Keratinocyte (primary cell): Measurements from ENCODE around the gene POLK. TPM values are rescaled to one million over a fixed set of nuclear protein-coding genes. Genes with fewer than 3 reads are reported as not detected.

Experiments
- DNase-seq: peaks from one replicate; pipeline ENCODE4 v3.0.0-alpha.2; 2011; ENCODE audit warnings: low read depth, missing footprints, low spot score
- FAIRE-seq: peaks from 2 replicates; lab custom pipeline; 2011; peaks lifted over from hg19 to GRCh38; lab: Jason Lieb, UNC
- H2AFZ ChIP-seq: 2 replicates; pipeline ENCODE4 v1.6.0; 2012; ENCODE audit warnings: low read length, control low read depth, inconsistent platforms; ENCODE audit not compliant: control insufficient read depth
- H3K27ac ChIP-seq: 2 replicates; pipeline ENCODE4 v1.5.1; 2011; ENCODE audit warnings: low read length; ENCODE audit not compliant: control insufficient read depth, insufficient read depth
- H3K27me3 ChIP-seq: 3 replicates; pipeline ENCODE4 v1.6.0; 2011; ENCODE audit warnings: low read length; ENCODE audit not compliant: control insufficient read depth, insufficient read depth; ENCODE audit errors: extremely low read depth
- H3K36me3 ChIP-seq, 2 experiments: 2 replicates in 1 of 2; 3 replicates in 1 of 2; pipeline ENCODE4 v1.5.1; 2011; ENCODE audit warnings: low read length in 2 of 2, mild to moderate bottlenecking in 1 of 2; ENCODE audit not compliant: control insufficient read depth in 2 of 2, insufficient read depth in 2 of 2; ENCODE audit errors: extremely low read depth in 1 of 2
- H3K4me1 ChIP-seq: 3 replicates; pipeline ENCODE4 v1.5.1; 2011; ENCODE audit warnings: low read length; ENCODE audit not compliant: control insufficient read depth, insufficient read depth; ENCODE audit errors: extremely low read depth
- H3K4me2 ChIP-seq: 3 replicates; pipeline ENCODE4 v1.6.0; 2011; ENCODE audit warnings: low read depth, low read length; ENCODE audit not compliant: control insufficient read depth, insufficient read depth; ENCODE audit errors: extremely low read depth
- H3K4me3 ChIP-seq, 3 experiments: fragments of 200-600 bp in 1 of 3; sonication (generic) in 1 of 3; 2 replicates in 2 of 3; 3 replicates in 1 of 3; pipeline ENCODE4 v1.5.1; 2011 to 2016; ENCODE audit warnings: low read length in 3 of 3, mild to moderate bottlenecking in 3 of 3, control low read depth in 2 of 3, inconsistent platforms in 1 of 3, low read depth in 1 of 3, mixed read lengths in 1 of 3, mixed run types in 1 of 3, moderate library complexity in 1 of 3; ENCODE audit not compliant: control insufficient read depth in 2 of 3, insufficient read depth in 2 of 3; ENCODE audit errors: extremely low read depth in 1 of 3
- H3K79me2 ChIP-seq: 2 replicates; pipeline ENCODE4 v1.6.0; 2012; ENCODE audit warnings: low read length; ENCODE audit not compliant: control insufficient read depth, insufficient read depth
- H3K9ac ChIP-seq: 3 replicates; pipeline ENCODE4 v1.6.0; 2011; ENCODE audit warnings: low read length; ENCODE audit not compliant: control insufficient read depth, insufficient read depth; ENCODE audit errors: extremely low read depth
- H3K9me1 ChIP-seq: 3 replicates; pipeline ENCODE4 v1.6.0; 2011; ENCODE audit warnings: low read length; ENCODE audit not compliant: control insufficient read depth, insufficient read depth; ENCODE audit errors: extremely low read depth
- H3K9me3 ChIP-seq: 2 replicates; pipeline ENCODE4 v1.5.1; 2012; ENCODE audit warnings: low read depth, low read length; ENCODE audit not compliant: control insufficient read depth
- H4K20me1 ChIP-seq: 3 replicates; pipeline ENCODE4 v1.6.0; 2011; ENCODE audit warnings: low read length; ENCODE audit not compliant: control insufficient read depth, insufficient read depth; ENCODE audit errors: extremely low read depth
- EZH2 ChIP-seq: IDR thresholded peaks from one replicate; pipeline ENCODE4 v1.6.1; 2012; ENCODE audit warnings: inconsistent platforms, mild to moderate bottlenecking, low read length, moderate library complexity
- dilution Hi-C: fragments of 300-500 bp; cut with MboI; formaldehyde crosslinking; loops from one replicate; pipeline ENCODE4 v1.7.0; 2020; ENCODE audit warnings: low sequenced_read_pairs; ENCODE audit not compliant: extremely low pct_ligation_motif_present
- polyA plus RNA-seq, 5 experiments: library from polyadenylated mRNA; depleted of rRNA in 3 of 5; stranded (reverse) in 3 of 5; stranded (forward) in 1 of 5; unstranded in 1 of 5; fragments of >200 nt; gene quantifications; 1 replicate in 1 of 5; 2 replicates in 3 of 5; 3 replicates in 1 of 5; pipeline versions ENCODE4 v1.2.1 to v1.2.3, GENCODE V29; 2011 to 2012; ENCODE audit warnings: missing spikeins in 2 of 5, low read depth in 1 of 5, low replicate concordance in 1 of 5
- TF ChIP-seq, protein P1 (sequence below), 3 experiments: IDR thresholded peaks in 1 of 3; conservative IDR thresholded peaks in 1 of 3; optimal IDR thresholded peaks in 1 of 3; 2 replicates in 2 of 3; 3 replicates in 1 of 3; pipeline versions ENCODE3 to v1.5.1; 2011; ENCODE audit warnings: low read length in 3 of 3, mild to moderate bottlenecking in 3 of 3, moderate library complexity in 2 of 3, control low read depth in 1 of 3, inconsistent platforms in 1 of 3; ENCODE audit not compliant: insufficient read depth in 2 of 3; ENCODE audit errors: extremely low read depth in 1 of 3

POLK gene
- polyA plus RNA-seq, 1 donor (not counting 4 experiments of a cell fraction or from before 2014, with no cell fraction given) = 25.8 TPM

- H3K79me2 ChIP-seq = peaks cover 44% of the 10 kb centered on the region
- no peak overlapping the region for H3K27ac ChIP-seq
- no peak overlapping the region for H3K4me2 ChIP-seq
- H3K27me3 ChIP-seq = no peaks in the 10 kb centered on the region
- H2AFZ ChIP-seq = no peak overlapping the region
- dilution Hi-C loops = no loop called here
- H3K4me1 ChIP-seq = peaks cover 21% of the 10 kb centered on the region
- H3K4me3 ChIP-seq = no peak overlapping the region
- no peak for TF ChIP-seq EZH2
- TF ChIP-seq, protein P1, sequence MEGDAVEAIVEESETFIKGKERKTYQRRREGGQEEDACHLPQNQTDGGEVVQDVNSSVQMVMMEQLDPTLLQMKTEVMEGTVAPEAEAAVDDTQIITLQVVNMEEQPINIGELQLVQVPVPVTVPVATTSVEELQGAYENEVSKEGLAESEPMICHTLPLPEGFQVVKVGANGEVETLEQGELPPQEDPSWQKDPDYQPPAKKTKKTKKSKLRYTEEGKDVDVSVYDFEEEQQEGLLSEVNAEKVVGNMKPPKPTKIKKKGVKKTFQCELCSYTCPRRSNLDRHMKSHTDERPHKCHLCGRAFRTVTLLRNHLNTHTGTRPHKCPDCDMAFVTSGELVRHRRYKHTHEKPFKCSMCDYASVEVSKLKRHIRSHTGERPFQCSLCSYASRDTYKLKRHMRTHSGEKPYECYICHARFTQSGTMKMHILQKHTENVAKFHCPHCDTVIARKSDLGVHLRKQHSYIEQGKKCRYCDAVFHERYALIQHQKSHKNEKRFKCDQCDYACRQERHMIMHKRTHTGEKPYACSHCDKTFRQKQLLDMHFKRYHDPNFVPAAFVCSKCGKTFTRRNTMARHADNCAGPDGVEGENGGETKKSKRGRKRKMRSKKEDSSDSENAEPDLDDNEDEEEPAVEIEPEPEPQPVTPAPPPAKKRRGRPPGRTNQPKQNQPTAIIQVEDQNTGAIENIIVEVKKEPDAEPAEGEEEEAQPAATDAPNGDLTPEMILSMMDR (optimal IDR thresholded peaks at IDR 0.05 in 1 of 3, IDR thresholded peaks at IDR 0.05 in 1 of 3, conservative IDR thresholded peaks at IDR 0.05 in 1 of 3; ENCODE audit: extremely low read depth in 1 of 3, insufficient read depth in 2 of 3, low read length in 3 of 3) = no peak
- no peaks in the 10 kb centered on the region for H3K36me3 ChIP-seq
- H4K20me1 ChIP-seq = no peaks in the 10 kb centered on the region
- FAIRE-seq (no peak), DNase-seq (no peak)
- no peaks in the 10 kb centered on the region for H3K9me3 ChIP-seq
- no peak overlapping the region for H3K9ac ChIP-seq
- no peaks in the 10 kb centered on the region for H3K9me1 ChIP-seq
These were observed 26.5 kb downstream of the POLK start for GRCh38 chr5:75538211-75538610.

- DNase-seq = no peak
- H3K79me2 ChIP-seq = peaks cover 16% of the 10 kb centered on the region
- no peak overlapping the region for H3K4me2 ChIP-seq
- dilution Hi-C loops = no loop called here
- no peaks in the 10 kb centered on the region for H4K20me1 ChIP-seq
- TF ChIP-seq, protein P1 (optimal IDR thresholded peaks at IDR 0.05 in 1 of 3, IDR thresholded peaks at IDR 0.05 in 1 of 3, conservative IDR thresholded peaks at IDR 0.05 in 1 of 3; ENCODE audit: extremely low read depth in 1 of 3, insufficient read depth in 2 of 3, low read length in 3 of 3) = no peak
- TF ChIP-seq EZH2 = no peak
- H3K4me1 ChIP-seq = no peaks in the 10 kb centered on the region
- H2AFZ ChIP-seq = no peak overlapping the region
- H3K9ac ChIP-seq = no peak overlapping the region
- H3K9me3 ChIP-seq = no peaks in the 10 kb centered on the region
- H3K36me3 ChIP-seq = peaks cover 0 to 2% of the 10 kb centered on the region in 2 experiments
- FAIRE-seq = no peak
- H3K27me3 ChIP-seq = no peaks in the 10 kb centered on the region
- no peak overlapping the region for H3K4me3 ChIP-seq
- no peaks in the 10 kb centered on the region for H3K9me1 ChIP-seq
- H3K27ac ChIP-seq = no peak overlapping the region
These were observed 33.4 kb downstream of the POLK start for GRCh38 chr5:75545131-75545530.
